Measurements from ENCODE around the gene WASHC4. TPM values are rescaled to one million over a fixed set of nuclear protein-coding genes. Genes with fewer than 3 reads are reported as not detected.
"Not testable (repeated sequence)": the region's sequence is repeated elsewhere in the genome, so short reads cannot be mapped to it uniquely, and the experiment has no call there.

WASHC4 gene
- total RNA-seq, 2 experiments from 2014 or later: 48.4 to 50.1 TPM

GRCh38 chr12:105158876-105159275 is 51.3 kb downstream of the WASHC4 start:
- CTCF ChIA-PET: no interaction called here
- Mint-ChIP-seq H3K4me3 (no peak overlapping the region), H3K9me3 (no peaks in the 10 kb centered on the region), H3K4me1 (no peaks in the 10 kb centered on the region), H3K27me3 (no peaks in the 10 kb centered on the region), H3K27ac (no peak overlapping the region), H3K36me3 (ENCODE audit: low read depth) (peaks cover 61% of the 10 kb centered on the region)
- DNase-seq: no peak
- POLR2A ChIA-PET: no interaction called here

GRCh38 chr12:105162174-105162573 is 54.6 kb downstream of the WASHC4 start:
- Mint-ChIP-seq H3K27ac (no peak overlapping the region), H3K4me1 (no peaks in the 10 kb centered on the region), H3K27me3 (no peaks in the 10 kb centered on the region), H3K36me3 (ENCODE audit: low read depth) (peaks cover 61% of the 10 kb centered on the region), H3K9me3 (no peaks in the 10 kb centered on the region), H3K4me3 (no peak overlapping the region)
- POLR2A ChIA-PET: no interaction called here
- no peak for DNase-seq
- CTCF ChIA-PET: no interaction called here

GRCh38 chr12:105164068-105164467 is 56.5 kb downstream of the WASHC4 start:
- DNase-seq: no peak
- Mint-ChIP-seq H3K27me3 (no peaks in the 10 kb centered on the region), H3K36me3 (ENCODE audit: low read depth) (peaks cover 56% of the 10 kb centered on the region), H3K4me3 (no peak overlapping the region), H3K4me1 (no peaks in the 10 kb centered on the region), H3K9me3 (no peaks in the 10 kb centered on the region), H3K27ac (no peak overlapping the region)
- ChIA-PET CTCF (no interaction called here), POLR2A (interaction anchor here (2.6 kb wide), 1 partner anchor 12 kb away, joined by 10 read pairs; no protein-coding TSS in a partner anchor)

GRCh38 chr12:105166736-105167135 is 59.2 kb downstream of the WASHC4 start:
- Mint-ChIP-seq H3K36me3 (ENCODE audit: low read depth) (peaks cover 55% of the 10 kb centered on the region), H3K4me3 (no peak overlapping the region), H3K27ac (no peak overlapping the region), H3K4me1 (no peaks in the 10 kb centered on the region), H3K9me3 (no peaks in the 10 kb centered on the region), H3K27me3 (no peaks in the 10 kb centered on the region)
- ChIA-PET POLR2A (interaction anchor here (2.6 kb wide), 1 partner anchor 9 kb away, joined by 10 read pairs; no protein-coding TSS in a partner anchor), CTCF (no interaction called here)
- no peak for DNase-seq

- Mint-ChIP-seq H3K27me3 (no peaks in the 10 kb centered on the region), H3K27ac (no peak overlapping the region), H3K4me1 (no peaks in the 10 kb centered on the region), H3K4me3 (no peak overlapping the region), H3K9me3 (no peaks in the 10 kb centered on the region), H3K36me3 (ENCODE audit: low read depth) (peaks cover 54% of the 10 kb centered on the region)
- ChIA-PET CTCF (no interaction called here), POLR2A (no interaction called here)
- no peak for DNase-seq
Measured at GRCh38 chr12:105167346-105167745, 59.8 kb downstream of the WASHC4 start.

- Mint-ChIP-seq H3K4me3 (no peak overlapping the region), H3K4me1 (no peaks in the 10 kb centered on the region), H3K27me3 (no peaks in the 10 kb centered on the region), H3K27ac (no peak overlapping the region), H3K9me3 (no peaks in the 10 kb centered on the region), H3K36me3 (ENCODE audit: low read depth) (peaks cover 59% of the 10 kb centered on the region)
- DNase-seq: no peak
- CTCF ChIA-PET: no interaction called here
- POLR2A ChIA-PET: no interaction called here
Measured at GRCh38 chr12:105168006-105168405, 60.5 kb downstream of the WASHC4 start.

- POLR2A ChIA-PET: no interaction called here
- CTCF ChIA-PET: no interaction called here
- H3K4me1 Mint-ChIP-seq: no peaks in the 10 kb centered on the region
- DNase-seq: no peak
- no peak overlapping the region for H3K4me3 Mint-ChIP-seq
- no peaks in the 10 kb centered on the region for H3K27me3 Mint-ChIP-seq
- H3K36me3 Mint-ChIP-seq (ENCODE audit: low read depth): peaks cover 48% of the 10 kb centered on the region
- H3K9me3 Mint-ChIP-seq: no peaks in the 10 kb centered on the region
- H3K27ac Mint-ChIP-seq: no peak overlapping the region
Measured at GRCh38 chr12:105170139-105170538, 62.6 kb downstream of the WASHC4 start.

- no peak overlapping the region for H3K4me3 Mint-ChIP-seq
- peaks cover 7% of the 10 kb centered on the region for H3K4me1 Mint-ChIP-seq
- no peak overlapping the region for H3K27ac Mint-ChIP-seq
- H3K36me3 Mint-ChIP-seq (ENCODE audit: low read depth): peaks cover 55% of the 10 kb centered on the region
- CTCF ChIA-PET: no interaction called here
- POLR2A ChIA-PET: interaction anchor here (0.9 kb wide), 1 partner anchor 64 kb away, joined by 3 read pairs; the partner anchor contains the start of gene APPL2
- H3K9me3 Mint-ChIP-seq: no peaks in the 10 kb centered on the region
- no peaks in the 10 kb centered on the region for H3K27me3 Mint-ChIP-seq
- no peak for DNase-seq
Measured at GRCh38 chr12:105171691-105172436, 64.3 kb downstream of the WASHC4 start.

- no peak for DNase-seq
- H3K36me3 Mint-ChIP-seq (ENCODE audit: low read depth): peaks cover 59% of the 10 kb centered on the region
- H3K9me3 Mint-ChIP-seq: peaks cover 2% of the 10 kb centered on the region
- H3K4me1 Mint-ChIP-seq: peaks cover 7% of the 10 kb centered on the region
- POLR2A ChIA-PET: interaction anchor here (1.1 to 1.8 kb wide), 3 partner anchors 10 to 32 kb away, joined by 3 to 10 read pairs (median 3); no protein-coding TSS in a partner anchor
- H3K27ac Mint-ChIP-seq: no peak overlapping the region
- H3K27me3 Mint-ChIP-seq: no peaks in the 10 kb centered on the region
- H3K4me3 Mint-ChIP-seq: no peak overlapping the region
- CTCF ChIA-PET: no interaction called here
Measured at GRCh38 chr12:105175397-105175990, 68.0 kb downstream of the WASHC4 start.

- peaks cover 7% of the 10 kb centered on the region for H3K4me1 Mint-ChIP-seq
- H3K27ac Mint-ChIP-seq: no peak overlapping the region
- H3K27me3 Mint-ChIP-seq: no peaks in the 10 kb centered on the region
- CTCF ChIA-PET: no interaction called here
- DNase-seq: no peak
- H3K9me3 Mint-ChIP-seq: peaks cover 8% of the 10 kb centered on the region
- no peak overlapping the region for H3K4me3 Mint-ChIP-seq
- H3K36me3 Mint-ChIP-seq (ENCODE audit: low read depth): peaks cover 70% of the 10 kb centered on the region
- POLR2A ChIA-PET: no interaction called here
Measured at GRCh38 chr12:105177208-105177607, 69.7 kb downstream of the WASHC4 start.

- POLR2A ChIA-PET, H3K27ac Mint-ChIP-seq, H3K4me1 Mint-ChIP-seq, H3K27me3 Mint-ChIP-seq, DNase-seq, CTCF ChIA-PET, H3K4me3 Mint-ChIP-seq: not testable (repeated sequence)
- Mint-ChIP-seq H3K36me3 (ENCODE audit: low read depth) (peaks cover 77% of the 10 kb centered on the region), H3K9me3 (peaks cover 11% of the 10 kb centered on the region)
Measured at GRCh38 chr12:105179114-105179513, 71.6 kb downstream of the WASHC4 start.

- H3K4me3 Mint-ChIP-seq, H3K4me1 Mint-ChIP-seq, H3K27me3 Mint-ChIP-seq, CTCF ChIA-PET, H3K27ac Mint-ChIP-seq, POLR2A ChIA-PET, DNase-seq: not testable (repeated sequence)
- Mint-ChIP-seq H3K9me3 (peaks cover 11% of the 10 kb centered on the region), H3K36me3 (ENCODE audit: low read depth) (peaks cover 81% of the 10 kb centered on the region)
Measured at GRCh38 chr12:105183406-105183805, 75.9 kb downstream of the WASHC4 start.

GRCh38 chr12:105183976-105184375 is 76.4 kb downstream of the WASHC4 start:
- Mint-ChIP-seq H3K36me3 (ENCODE audit: low read depth) (peaks cover 82% of the 10 kb centered on the region), H3K9me3 (peaks cover 11% of the 10 kb centered on the region)
- CTCF ChIA-PET, DNase-seq, H3K4me3 Mint-ChIP-seq, POLR2A ChIA-PET, H3K27me3 Mint-ChIP-seq, H3K27ac Mint-ChIP-seq, H3K4me1 Mint-ChIP-seq: not testable (repeated sequence)

- H3K4me1 Mint-ChIP-seq: no peaks in the 10 kb centered on the region
- H3K27me3 Mint-ChIP-seq: no peaks in the 10 kb centered on the region
- H3K4me3 Mint-ChIP-seq: no peak overlapping the region
- no peak overlapping the region for H3K27ac Mint-ChIP-seq
- no peaks in the 10 kb centered on the region for H3K9me3 Mint-ChIP-seq
- ChIA-PET POLR2A (interaction anchor here (0.6 to 1.0 kb wide), 2 partner anchors 13 to 62 kb away, joined by 3 read pairs; no protein-coding TSS in a partner anchor), CTCF (no interaction called here)
- DNase-seq: no peak
- H3K36me3 Mint-ChIP-seq (ENCODE audit: low read depth): peaks cover 77% of the 10 kb centered on the region
Measured at GRCh38 chr12:105189293-105189692, 81.8 kb downstream of the WASHC4 start.
